ENCODE results near the gene AMHR2. TPM values are rescaled to one million over a fixed set of nuclear protein-coding genes. Genes with fewer than 3 reads are reported as not detected.

AMHR2 gene
- total and polyA plus RNA-seq, 2 donors (not counting 1 experiment from before 2014, with no cell fraction given), result not detected

DNA sequence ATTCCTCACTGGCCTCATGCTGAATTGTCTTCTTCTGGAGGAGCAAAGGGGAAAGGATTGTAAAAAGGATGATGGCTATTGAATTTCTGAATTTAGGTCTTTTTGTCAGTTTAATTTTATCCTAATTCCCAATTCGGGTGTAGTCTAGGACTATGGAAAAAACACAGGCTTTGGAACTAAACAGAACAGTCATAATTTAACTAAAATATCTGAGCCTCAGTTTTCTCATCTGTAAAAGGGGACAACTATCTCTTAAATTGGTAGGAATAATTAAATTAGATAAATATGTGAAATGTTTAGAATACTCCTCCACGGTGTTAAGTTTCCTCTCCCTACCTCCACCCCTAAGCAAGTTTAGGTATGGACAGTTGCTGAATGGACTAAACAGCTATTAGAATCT is 46.9 kb upstream of the AMHR2 start:
- no CpG with 5 or more reads among the region's 2 CpGs for WGBS (ENCODE audit: insufficient coverage)
- H3K36me3 ChIP-seq (replicated peaks in 1 of 2; ENCODE audit: control extremely low read depth in 1 of 2, control insufficient read depth in 1 of 2, extremely low read depth in 1 of 2, insufficient read depth in 2 of 2, low read length in 1 of 2), result peaks cover 0 to 2% of the 10 kb centered on the region in 2 experiments
- CTCF ChIA-PET, result interaction anchor here (1.4 to 7.9 kb wide), 2 partner anchors 23 to 44 kb away, joined by 4 to 132 read pairs; no protein-coding TSS in a partner anchor
- H3K9me3 Mint-ChIP-seq (ENCODE audit: insufficient read depth), result no peaks in the 10 kb centered on the region
- H3K4me2 ChIP-seq (replicated peaks; ENCODE audit: low read depth, low read length, poor library complexity, severe bottlenecking), result no peak overlapping the region
- H4K20me1 ChIP-seq (ENCODE audit: control insufficient read depth, insufficient read depth, low read length, poor library complexity, severe bottlenecking), result peaks cover 10% of the 10 kb centered on the region
- H3K27ac Mint-ChIP-seq, result peak overlapping the region; percentile 17
- TF ChIP-seq, protein P1, sequence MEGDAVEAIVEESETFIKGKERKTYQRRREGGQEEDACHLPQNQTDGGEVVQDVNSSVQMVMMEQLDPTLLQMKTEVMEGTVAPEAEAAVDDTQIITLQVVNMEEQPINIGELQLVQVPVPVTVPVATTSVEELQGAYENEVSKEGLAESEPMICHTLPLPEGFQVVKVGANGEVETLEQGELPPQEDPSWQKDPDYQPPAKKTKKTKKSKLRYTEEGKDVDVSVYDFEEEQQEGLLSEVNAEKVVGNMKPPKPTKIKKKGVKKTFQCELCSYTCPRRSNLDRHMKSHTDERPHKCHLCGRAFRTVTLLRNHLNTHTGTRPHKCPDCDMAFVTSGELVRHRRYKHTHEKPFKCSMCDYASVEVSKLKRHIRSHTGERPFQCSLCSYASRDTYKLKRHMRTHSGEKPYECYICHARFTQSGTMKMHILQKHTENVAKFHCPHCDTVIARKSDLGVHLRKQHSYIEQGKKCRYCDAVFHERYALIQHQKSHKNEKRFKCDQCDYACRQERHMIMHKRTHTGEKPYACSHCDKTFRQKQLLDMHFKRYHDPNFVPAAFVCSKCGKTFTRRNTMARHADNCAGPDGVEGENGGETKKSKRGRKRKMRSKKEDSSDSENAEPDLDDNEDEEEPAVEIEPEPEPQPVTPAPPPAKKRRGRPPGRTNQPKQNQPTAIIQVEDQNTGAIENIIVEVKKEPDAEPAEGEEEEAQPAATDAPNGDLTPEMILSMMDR (IDR thresholded peaks at IDR 0.05), result no peak
- TF ChIP-seq EZH2 (IDR thresholded peaks at IDR 0.05; ENCODE audit: borderline replicate concordance, insufficient read depth, low read depth, low read length, poor library complexity, severe bottlenecking), result no peak
- H3K27me3 ChIP-seq (replicated peaks in 1 of 4; ENCODE audit: control extremely low read depth in 1 of 4, control insufficient read depth in 3 of 4, insufficient read depth in 4 of 4, low read length in 3 of 4), result no peaks in the 10 kb centered on the region
- H3K79me2 ChIP-seq (ENCODE audit: control insufficient read depth, insufficient read depth, low read length), result peaks cover 11% of the 10 kb centered on the region
- peaks cover 19% of the 10 kb centered on the region for H3K4me1 Mint-ChIP-seq
- no peaks in the 10 kb centered on the region for H3K9me3 ChIP-seq (ENCODE audit: control extremely low read depth in 1 of 3, control insufficient read depth in 2 of 3, insufficient read depth in 1 of 3, low read length in 2 of 3)
- H3K4me3 ChIP-seq (ENCODE audit: control extremely low read depth in 1 of 5, extremely low read depth in 1 of 5, insufficient read depth in 1 of 5, low read depth in 2 of 5, low read length in 4 of 5), result no peak overlapping the region
- no peak overlapping the region for H3K27ac ChIP-seq (ENCODE audit: low read length in 2 of 2)
- H3K27me3 Mint-ChIP-seq, result no peaks in the 10 kb centered on the region
- no peak overlapping the region for H2AFZ ChIP-seq (ENCODE audit: insufficient read depth, low read depth, low read length, poor library complexity, severe bottlenecking)
- no peak overlapping the region for H3K9ac ChIP-seq (ENCODE audit: low read length)
- POLR2A ChIA-PET, result interaction anchor here (0.6 kb wide), 1 partner anchor 10 kb away, joined by 6 read pairs; no protein-coding TSS in a partner anchor
- intact Hi-C loops (cut with micrococcal nuclease), result no loop called here
- DNase-seq, result no peak
- no peak overlapping the region for H3K4me3 Mint-ChIP-seq
- H3K4me1 ChIP-seq (ENCODE audit: control insufficient read depth in 2 of 2, insufficient read depth in 2 of 2, low read length in 2 of 2), result peaks cover 25 to 32% of the 10 kb centered on the region in 2 donors
- no peak for ATAC-seq (ENCODE audit: low read depth)

DNA sequence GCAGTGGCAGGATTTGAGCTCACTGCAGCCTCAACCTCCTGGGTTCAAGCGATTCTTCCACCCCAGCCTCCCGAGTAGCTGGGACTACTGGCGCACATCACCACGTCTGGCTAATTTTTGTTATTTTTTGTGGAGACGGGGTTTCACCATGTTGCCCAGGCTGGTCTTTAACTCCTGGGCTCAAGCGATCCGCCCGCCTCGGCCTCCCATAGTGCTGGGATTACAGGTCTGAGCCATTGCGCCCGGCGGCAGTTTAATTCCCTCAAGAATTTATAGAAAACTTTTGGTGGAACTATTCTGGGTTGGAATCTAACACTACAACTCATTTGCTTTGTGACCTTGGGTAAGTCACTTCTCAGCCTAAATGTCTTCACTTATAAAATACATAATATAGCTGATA is 45.4 kb upstream of the AMHR2 start:
- WGBS (ENCODE audit: insufficient coverage), result 100% methylated on average over 2 of the region's 12 CpGs
- no peaks in the 10 kb centered on the region for H3K9me3 Mint-ChIP-seq (ENCODE audit: insufficient read depth)
- H3K27ac Mint-ChIP-seq, result no peak overlapping the region

More for the DNA sequence above, 45.4 kb upstream of the AMHR2 start:
- ChIA-PET POLR2A (interaction anchor here (2.0 to 2.2 kb wide), 3 partner anchors 12 to 902 kb away, joined by 4 to 11 read pairs (median 8); partner anchors contain the start of gene HNRNPA1), CTCF (interaction anchor here (0.5 to 7.9 kb wide), 7 partner anchors 12 to 57 kb away, joined by 3 to 132 read pairs (median 11); partner anchors contain the start of gene AAAS)
- Mint-ChIP-seq H3K4me1 (peaks cover 25% of the 10 kb centered on the region), H3K27me3 (no peaks in the 10 kb centered on the region), H3K4me3 (no peak overlapping the region)
- DNase-seq, result no peak
- Histone ChIP-seq H3K9ac (ENCODE audit: low read length) (no peak overlapping the region), H3K4me1 (ENCODE audit: control insufficient read depth in 2 of 2, insufficient read depth in 2 of 2, low read length in 2 of 2) (peaks cover 32 to 37% of the 10 kb centered on the region in 2 donors), H3K79me2 (ENCODE audit: control insufficient read depth, insufficient read depth, low read length) (peaks cover 26% of the 10 kb centered on the region), H3K27me3 (replicated peaks in 1 of 4; ENCODE audit: control extremely low read depth in 1 of 4, control insufficient read depth in 3 of 4, insufficient read depth in 4 of 4, low read length in 3 of 4) (no peaks in the 10 kb centered on the region), H3K4me2 (replicated peaks; ENCODE audit: low read depth, low read length, poor library complexity, severe bottlenecking) (peak overlapping the region; percentile 79), H2AFZ (ENCODE audit: insufficient read depth, low read depth, low read length, poor library complexity, severe bottlenecking) (peak overlapping the region; percentile 91), H3K4me3 (ENCODE audit: control extremely low read depth in 1 of 5, extremely low read depth in 1 of 5, insufficient read depth in 1 of 5, low read depth in 2 of 5, low read length in 4 of 5) (no peak overlapping the region), H3K27ac (ENCODE audit: low read length in 2 of 2) (peak overlapping the region; percentile 76 to 89), H3K36me3 (replicated peaks in 1 of 2; ENCODE audit: control extremely low read depth in 1 of 2, control insufficient read depth in 1 of 2, extremely low read depth in 1 of 2, insufficient read depth in 2 of 2, low read length in 1 of 2) (peaks cover 10 to 17% of the 10 kb centered on the region in 2 experiments), H4K20me1 (ENCODE audit: control insufficient read depth, insufficient read depth, low read length, poor library complexity, severe bottlenecking) (peaks cover 25% of the 10 kb centered on the region), H3K9me3 (ENCODE audit: control extremely low read depth in 1 of 3, control insufficient read depth in 2 of 3, insufficient read depth in 1 of 3, low read length in 2 of 3) (no peaks in the 10 kb centered on the region)
- no peak for ATAC-seq (ENCODE audit: low read depth)
- intact Hi-C loops (cut with micrococcal nuclease), result loop anchor here (2.0 kb wide), 3 partner anchors 63 to 249 kb away; partner anchors contain the start of genes ATF7 and PRR13
- no peak for TF ChIP-seq EZH2 (IDR thresholded peaks at IDR 0.05; ENCODE audit: borderline replicate concordance, insufficient read depth, low read depth, low read length, poor library complexity, severe bottlenecking)
- TF ChIP-seq, protein P1 (IDR thresholded peaks at IDR 0.05), result no peak
